Mammary epithelial cell (primary cell): Measurements from ENCODE around the gene PHLDA1.

ENCODE experiments used
- CTCF ChIP-seq, 2 donors: IDR thresholded peaks in 1 of 2; conservative IDR thresholded peaks in 1 of 2; 2 replicates each; pipeline ENCODE4 v1.5.1; 2011 to 2012; ENCODE audit warnings: inconsistent platforms in 2 of 2, low read length in 2 of 2, mild to moderate bottlenecking in 2 of 2, control low read depth in 1 of 2, low read depth in 1 of 2; ENCODE audit not compliant: insufficient read depth in 1 of 2; ENCODE audit errors: extremely low read depth in 1 of 2
- EZH2 ChIP-seq: IDR thresholded peaks from 2 replicates; pipeline ENCODE4 v1.6.1; 2012; ENCODE audit warnings: low read length, inconsistent platforms, borderline replicate concordance

- TF ChIP-seq CTCF (conservative IDR thresholded peaks at IDR 0.05 in 1 of 2, IDR thresholded peaks at IDR 0.05 in 1 of 2; ENCODE audit: extremely low read depth in 1 of 2, insufficient read depth in 1 of 2, low read depth in 1 of 2, low read length in 2 of 2) (no peak), EZH2 (no peak)
Measured at GRCh38 chr12:76022506-76022905, 9.1 kb downstream of the PHLDA1 start.
